H1 (cell line): ENCODE results near the gene C1GALT1.

Experiments used
- CEBPB ChIP-seq: IDR thresholded peaks from 2 replicates; pipeline ENCODE4 v1.6.1; 2012; ENCODE audit warnings: low read depth, low read length
- EP300 ChIP-seq, 2 experiments: IDR thresholded peaks; 1 replicate in 1 of 2; 2 replicates in 1 of 2; pipeline ENCODE4 v1.6.1; 2011 to 2012; ENCODE audit warnings: low read depth in 2 of 2, low read length in 2 of 2, mild to moderate bottlenecking in 2 of 2, borderline replicate concordance in 1 of 2, inconsistent platforms in 1 of 2, moderate library complexity in 1 of 2
- EZH2 ChIP-seq: fragments of 200-600 bp; sonication (generic); IDR thresholded peaks from 2 replicates; pipeline ENCODE4 v1.7.1; 2012; ENCODE audit warnings: low read depth, mild to moderate bottlenecking, moderate library complexity, low read length, inconsistent platforms; ENCODE audit not compliant: severe bottlenecking
- GTF2F1 ChIP-seq: IDR thresholded peaks from 2 replicates; pipeline ENCODE4 v1.6.1; 2012; ENCODE audit warnings: low read depth, low read length, improper control_type of control experiment, borderline replicate concordance
- JUN ChIP-seq: IDR thresholded peaks from 2 replicates; pipeline ENCODE4 v1.6.1; 2011; ENCODE audit warnings: low read depth, mild to moderate bottlenecking, improper control_type of control experiment, low read length
- POLR2A ChIP-seq, 2 experiments: IDR thresholded peaks; 1 replicate in 1 of 2; 2 replicates in 1 of 2; pipeline ENCODE4 v1.6.1; 2011; ENCODE audit warnings: low read depth in 2 of 2, low read length in 2 of 2, mild to moderate bottlenecking in 2 of 2; ENCODE audit errors: control extremely low read depth in 1 of 2
- POLR2AphosphoS5 ChIP-seq: IDR thresholded peaks from 2 replicates; pipeline ENCODE4 v1.6.1; 2011; ENCODE audit warnings: low read depth, low read length
- RAD21 ChIP-seq, 2 experiments: IDR thresholded peaks in 1 of 2; conservative IDR thresholded peaks in 1 of 2; 2 replicates each; pipeline ENCODE4 v1.6.1; 2011; ENCODE audit warnings: low read depth in 2 of 2, low read length in 2 of 2, improper control_type of control experiment in 1 of 2, inconsistent platforms in 1 of 2, mild to moderate bottlenecking in 1 of 2, moderate library complexity in 1 of 2
- RFX5 ChIP-seq: IDR thresholded peaks from 2 replicates; pipeline ENCODE4 v1.6.1; 2011; ENCODE audit warnings: low read depth, low read length, improper control_type of control experiment, borderline replicate concordance
- SIX5 ChIP-seq: IDR thresholded peaks from 2 replicates; pipeline ENCODE4 v1.6.1; 2011; ENCODE audit warnings: mild to moderate bottlenecking, low read depth, low read length
- YY1 ChIP-seq: IDR thresholded peaks from 2 replicates; pipeline ENCODE4 v1.6.1; 2011; ENCODE audit warnings: low read depth, mild to moderate bottlenecking, low read length
- TF ChIP-seq, protein P1 (sequence below), 3 experiments: IDR thresholded peaks; 1 replicate in 2 of 3; 2 replicates in 1 of 3; pipeline versions ENCODE4 v1.5.1 to v1.6.1; 2011; ENCODE audit warnings: low read length in 3 of 3, mild to moderate bottlenecking in 3 of 3, inconsistent platforms in 2 of 3, low read depth in 1 of 3, moderate library complexity in 1 of 3; ENCODE audit not compliant: insufficient read depth in 1 of 3; ENCODE audit errors: control extremely low read depth in 1 of 3

GRCh38 chr7:7242899-7243298 is 60.6 kb downstream of the C1GALT1 start:
- TF ChIP-seq POLR2A (IDR thresholded peaks at IDR 0.05; ENCODE audit: control extremely low read depth in 1 of 2, low read depth in 2 of 2, low read length in 2 of 2) (no peak), POLR2AphosphoS5 (no peak), SIX5 (no peak), YY1 (no peak), RAD21 (IDR thresholded peaks at IDR 0.05 in 1 of 2, conservative IDR thresholded peaks at IDR 0.05 in 1 of 2; ENCODE audit: low read depth in 2 of 2, low read length in 2 of 2) (no peak), EP300 (IDR thresholded peaks at IDR 0.05; ENCODE audit: borderline replicate concordance in 1 of 2, low read depth in 2 of 2, low read length in 2 of 2) (no peak), GTF2F1 (no peak), CEBPB (no peak), RFX5 (no peak), EZH2 (no peak), JUN (no peak)
- TF ChIP-seq, protein P1, sequence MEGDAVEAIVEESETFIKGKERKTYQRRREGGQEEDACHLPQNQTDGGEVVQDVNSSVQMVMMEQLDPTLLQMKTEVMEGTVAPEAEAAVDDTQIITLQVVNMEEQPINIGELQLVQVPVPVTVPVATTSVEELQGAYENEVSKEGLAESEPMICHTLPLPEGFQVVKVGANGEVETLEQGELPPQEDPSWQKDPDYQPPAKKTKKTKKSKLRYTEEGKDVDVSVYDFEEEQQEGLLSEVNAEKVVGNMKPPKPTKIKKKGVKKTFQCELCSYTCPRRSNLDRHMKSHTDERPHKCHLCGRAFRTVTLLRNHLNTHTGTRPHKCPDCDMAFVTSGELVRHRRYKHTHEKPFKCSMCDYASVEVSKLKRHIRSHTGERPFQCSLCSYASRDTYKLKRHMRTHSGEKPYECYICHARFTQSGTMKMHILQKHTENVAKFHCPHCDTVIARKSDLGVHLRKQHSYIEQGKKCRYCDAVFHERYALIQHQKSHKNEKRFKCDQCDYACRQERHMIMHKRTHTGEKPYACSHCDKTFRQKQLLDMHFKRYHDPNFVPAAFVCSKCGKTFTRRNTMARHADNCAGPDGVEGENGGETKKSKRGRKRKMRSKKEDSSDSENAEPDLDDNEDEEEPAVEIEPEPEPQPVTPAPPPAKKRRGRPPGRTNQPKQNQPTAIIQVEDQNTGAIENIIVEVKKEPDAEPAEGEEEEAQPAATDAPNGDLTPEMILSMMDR (IDR thresholded peaks at IDR 0.05; ENCODE audit: control extremely low read depth in 1 of 3, insufficient read depth in 1 of 3, low read depth in 1 of 3, low read length in 3 of 3), result no peak
